Spleen (tissue), 11 donors: Measurements from ENCODE around the gene SCYGR1. TPM values are rescaled to one million over a fixed set of nuclear protein-coding genes. Genes with fewer than 3 reads are reported as not detected.

Experiments used
- DNase-seq: peaks from one replicate; pipeline ENCODE4 v3.0.0-alpha.2; 2020
- H3K27ac ChIP-seq, 8 donors: fragments of 200-600 bp; sonication (generic) in 7 of 8; 1 replicate in 4 of 8; 2 replicates in 4 of 8; pipeline versions ENCODE4 v1.5.0 to v1.8.0; 2016 to 2021; ENCODE audit warnings: inconsistent platforms in 4 of 8, mild to moderate bottlenecking in 4 of 8, moderate library complexity in 1 of 8
- H3K27me3 ChIP-seq, 7 donors: fragments of 200-600 bp; sonication (generic) in 6 of 7; replicated peaks in 1 of 7; 1 replicate in 4 of 7; 2 replicates in 3 of 7; pipeline versions ENCODE4 v1.5.0 to v1.8.0; 2016 to 2021; ENCODE audit warnings: inconsistent platforms in 3 of 7, mild to moderate bottlenecking in 1 of 7
- H3K36me3 ChIP-seq, 6 donors: fragments of 200-600 bp; sonication (generic) in 5 of 6; 1 replicate in 4 of 6; 2 replicates in 2 of 6; pipeline versions ENCODE4 v1.5.0 to v1.8.0; 2016 to 2021; ENCODE audit warnings: inconsistent platforms in 2 of 6
- H3K4me1 ChIP-seq, 6 donors: fragments of 200-600 bp; sonication (generic) in 5 of 6; 1 replicate in 3 of 6; 2 replicates in 3 of 6; pipeline versions ENCODE4 v1.5.0 to v1.8.0; 2016 to 2021; ENCODE audit warnings: inconsistent platforms in 3 of 6
- H3K4me3 ChIP-seq, 8 donors: fragments of 200-600 bp; sonication (generic) in 7 of 8; 1 replicate in 4 of 8; 2 replicates in 4 of 8; pipeline versions ENCODE4 v1.5.0 to v1.8.0; 2016 to 2021; ENCODE audit warnings: inconsistent platforms in 4 of 8, mild to moderate bottlenecking in 4 of 8, moderate library complexity in 2 of 8
- H3K9me3 ChIP-seq, 8 donors: fragments of 200-600 bp; sonication (generic) in 7 of 8; 1 replicate in 4 of 8; 2 replicates in 4 of 8; pipeline versions ENCODE4 v1.5.0 to v1.8.0; 2016 to 2021; ENCODE audit warnings: inconsistent platforms in 4 of 8
- POLR2A ChIP-seq, 3 donors: fragments of 450-650 bp; IDR thresholded peaks; one replicate each; pipeline ENCODE4 v1.5.1; 2017; ENCODE audit warnings: antibody characterized with exemption in 3 of 3, mild to moderate bottlenecking in 1 of 3
- POLR2AphosphoS5 ChIP-seq, 3 donors: sonication (generic); formaldehyde crosslinking; IDR thresholded peaks; one replicate each; pipeline ENCODE4 v1.5.1; 2017; ENCODE audit warnings: antibody characterized with exemption in 3 of 3
- WGBS, 5 donors: extraction: QIAGEN DNeasy Blood & Tissue Kit in 3 of 5; methylation state at CpG; one replicate each; pipeline versions ENCODE4 v1.1.5 to v1.1.7; 2013 to 2018; 5-methylcytosine and 5-hydroxymethylcytosine counted together
- intact Hi-C: fragments of 100-400 bp; cut with DNase I; formaldehyde crosslinking; loops from one replicate; pipeline ENCODE4 v1.15.0; 2023; ENCODE audit warnings: low total_unique reads
- polyA plus RNA-seq, 3 donors: library from polyadenylated mRNA; stranded (reverse); fragments of 200-250 nt; gene quantifications; one replicate each; pipeline ENCODE4 v1.2.1, GENCODE V29; 2013
- total RNA-seq, 7 donors: library from RNA; depleted of rRNA in 3 of 7; stranded (reverse); fragments of >200 nt in 3 of 7; fragmentation: NEBNext Ultra II Directional in 4 of 7; extraction: Animal tissue kit (Norgen Biotek cat#: 25700) in 4 of 7; gene quantifications; one replicate each; pipeline versions ENCODE4 v1.1.0 to v1.2.1, GENCODE V29; 2016 to 2021
- TF ChIP-seq, protein P1 (sequence below), 11 experiments: fragments of 200-600 bp in 7 of 11; fragments of 450-650 bp in 4 of 11; sonication (generic) in 4 of 11; IDR thresholded peaks in 8 of 11; conservative IDR thresholded peaks in 3 of 11; 1 replicate in 7 of 11; 2 replicates in 4 of 11; pipeline versions ENCODE4 v1.4.0 to v1.8.0; 2016 to 2021; ENCODE audit warnings: antibody characterized with exemption in 11 of 11, inconsistent platforms in 4 of 11, mild to moderate bottlenecking in 1 of 11
- donor health status: healthy with polysubstance abuse.
- donor health status: DM: no; HTN: no; CAD: no; lungs with moderate emphysema.
- donor health status: DM: no; HTN: no; CAD: no.
- donor health status: Bipolar disorder and iron deficiency.
- donor health status: healthy.
- donor health status: DM: no; HTN: no; CAD: no.
- donor health status: DM: yes; HTN: yes; CAD: no.

Gene SCYGR1
- total and polyA plus RNA-seq, 10 donors: not detected

- H3K4me1 ChIP-seq: no peaks in the 10 kb centered on the region
Observed at GRCh38 chr2:227348324-227348723, 39.4 kb downstream of the SCYGR1 start.

GRCh38 chr2:227347117-227347516, 40.6 kb downstream of the SCYGR1 start:
- Histone ChIP-seq H3K27ac (no peak overlapping the region), H3K9me3 (no peaks in the 10 kb centered on the region), H3K36me3 (peaks cover 0 to 82% (median 27%) of the 10 kb centered on the region in 6 donors), H3K4me3 (no peak overlapping the region), H3K27me3 (no peaks in the 10 kb centered on the region), H3K4me1 (no peaks in the 10 kb centered on the region)
- DNase-seq: no peak
- TF ChIP-seq, protein P1, sequence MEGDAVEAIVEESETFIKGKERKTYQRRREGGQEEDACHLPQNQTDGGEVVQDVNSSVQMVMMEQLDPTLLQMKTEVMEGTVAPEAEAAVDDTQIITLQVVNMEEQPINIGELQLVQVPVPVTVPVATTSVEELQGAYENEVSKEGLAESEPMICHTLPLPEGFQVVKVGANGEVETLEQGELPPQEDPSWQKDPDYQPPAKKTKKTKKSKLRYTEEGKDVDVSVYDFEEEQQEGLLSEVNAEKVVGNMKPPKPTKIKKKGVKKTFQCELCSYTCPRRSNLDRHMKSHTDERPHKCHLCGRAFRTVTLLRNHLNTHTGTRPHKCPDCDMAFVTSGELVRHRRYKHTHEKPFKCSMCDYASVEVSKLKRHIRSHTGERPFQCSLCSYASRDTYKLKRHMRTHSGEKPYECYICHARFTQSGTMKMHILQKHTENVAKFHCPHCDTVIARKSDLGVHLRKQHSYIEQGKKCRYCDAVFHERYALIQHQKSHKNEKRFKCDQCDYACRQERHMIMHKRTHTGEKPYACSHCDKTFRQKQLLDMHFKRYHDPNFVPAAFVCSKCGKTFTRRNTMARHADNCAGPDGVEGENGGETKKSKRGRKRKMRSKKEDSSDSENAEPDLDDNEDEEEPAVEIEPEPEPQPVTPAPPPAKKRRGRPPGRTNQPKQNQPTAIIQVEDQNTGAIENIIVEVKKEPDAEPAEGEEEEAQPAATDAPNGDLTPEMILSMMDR (IDR thresholded peaks at IDR 0.05 in 8 of 11, conservative IDR thresholded peaks at IDR 0.05 in 3 of 11): no peak
- TF ChIP-seq POLR2A (IDR thresholded peaks at IDR 0.05) (no peak), POLR2AphosphoS5 (IDR thresholded peaks at IDR 0.05) (no peak)
- intact Hi-C loops: no loop called here
- 92 to 95% (median 92%) methylated on average over 7 of the region's 7 CpGs for WGBS, 5 donors

More at GRCh38 chr2:227348324-227348723, 39.4 kb downstream of the SCYGR1 start:
- TF ChIP-seq POLR2A (IDR thresholded peaks at IDR 0.05): no peak
- TF ChIP-seq, protein P1 (IDR thresholded peaks at IDR 0.05 in 8 of 11, conservative IDR thresholded peaks at IDR 0.05 in 3 of 11): no peak
- no peak for TF ChIP-seq POLR2AphosphoS5 (IDR thresholded peaks at IDR 0.05)
- Histone ChIP-seq H3K36me3 (peaks cover 0 to 83% (median 21%) of the 10 kb centered on the region in 6 donors), H3K9me3 (no peaks in the 10 kb centered on the region), H3K27ac (no peak overlapping the region), H3K4me3 (no peak overlapping the region), H3K27me3 (no peaks in the 10 kb centered on the region)
- intact Hi-C loops: no loop called here
- no peak for DNase-seq
- 81 to 100% (median 98%) methylated on average over 2 of the region's 2 CpGs for WGBS, 5 donors

GRCh38 chr2:227344231-227344630, 43.5 kb downstream of the SCYGR1 start:
- TF ChIP-seq POLR2A (IDR thresholded peaks at IDR 0.05) (no peak), POLR2AphosphoS5 (IDR thresholded peaks at IDR 0.05) (no peak)
- no peak for DNase-seq
- peaks cover 0 to 88% (median 31%) of the 10 kb centered on the region in 6 donors for H3K36me3 ChIP-seq

DNA sequence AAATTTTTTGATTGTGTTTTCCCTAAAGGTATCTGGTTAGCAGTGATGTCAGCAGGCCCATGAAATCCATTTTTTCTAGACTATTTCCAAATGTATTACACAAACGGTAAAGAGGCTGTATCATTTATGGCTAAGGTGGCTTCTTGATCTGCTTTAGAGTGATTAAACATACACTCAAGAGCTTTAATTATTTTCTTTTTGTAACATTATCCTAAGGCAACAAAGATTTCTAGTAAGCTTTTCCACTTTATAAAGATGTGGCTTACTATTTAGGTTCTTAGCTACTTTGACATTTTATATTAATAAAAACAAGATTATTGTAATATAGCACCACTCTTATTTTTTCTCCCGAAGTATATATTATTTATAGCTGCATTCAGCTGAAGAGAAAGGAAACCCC, 46.2 kb downstream of the SCYGR1 start:
- H3K4me1 ChIP-seq: no peaks in the 10 kb centered on the region
- H3K4me3 ChIP-seq: no peak overlapping the region
- TF ChIP-seq POLR2AphosphoS5 (IDR thresholded peaks at IDR 0.05) (no peak), POLR2A (IDR thresholded peaks at IDR 0.05) (no peak)
- TF ChIP-seq, protein P1 (IDR thresholded peaks at IDR 0.05 in 8 of 11, conservative IDR thresholded peaks at IDR 0.05 in 3 of 11): no peak
- 89 to 96% (median 92%) methylated on average over 2 of the region's 2 CpGs for WGBS, 5 donors
- no peaks in the 10 kb centered on the region for H3K9me3 ChIP-seq
- peaks cover 0 to 84% (median 22%) of the 10 kb centered on the region in 6 donors for H3K36me3 ChIP-seq
- no peaks in the 10 kb centered on the region for H3K27me3 ChIP-seq
- intact Hi-C loops: no loop called here
- no peak overlapping the region for H3K27ac ChIP-seq
- DNase-seq: no peak

More at GRCh38 chr2:227344231-227344630, 43.5 kb downstream of the SCYGR1 start:
- intact Hi-C loops: no loop called here
- 60 to 69% (median 66%) methylated on average over 2 of the region's 2 CpGs for WGBS, 5 donors
- Histone ChIP-seq H3K9me3 (no peaks in the 10 kb centered on the region), H3K4me1 (no peaks in the 10 kb centered on the region), H3K4me3 (no peak overlapping the region), H3K27ac (no peak overlapping the region), H3K27me3 (no peaks in the 10 kb centered on the region)
